Adipocyte (in vitro differentiated cells): Measurements from ENCODE around the gene LINC01488.
A peak's percentile ranks its signal among the peaks of the same experiment; 100 is the strongest.

Experiments used
- DNase-seq: peaks from one replicate; pipeline ENCODE4 v3.0.0-alpha.2; 2015; ENCODE audit warnings: low read depth
- H3K27me3 ChIP-seq: replicated peaks from 2 replicates; pipeline ENCODE4 v1.7.0; 2013; ENCODE audit warnings: mild to moderate bottlenecking, low read length, moderate library complexity; ENCODE audit not compliant: control insufficient read depth, insufficient read depth
- H3K36me3 ChIP-seq: 2 replicates; pipeline ENCODE4 v1.7.0; 2013; ENCODE audit warnings: low read length, mild to moderate bottlenecking, moderate library complexity; ENCODE audit not compliant: control insufficient read depth, insufficient read depth, severe bottlenecking
- H3K4me1 ChIP-seq: 2 replicates; pipeline ENCODE4 v1.7.0; 2013; ENCODE audit warnings: mild to moderate bottlenecking, low read length, moderate library complexity; ENCODE audit not compliant: control insufficient read depth, insufficient read depth
- H3K4me3 ChIP-seq: 2 replicates; pipeline ENCODE4 v1.7.0; 2013; ENCODE audit warnings: mild to moderate bottlenecking, low read length, moderate library complexity
- H3K9ac ChIP-seq: 2 replicates; pipeline ENCODE4 v1.7.0; 2013; ENCODE audit warnings: mild to moderate bottlenecking, low read length, moderate library complexity
- H3K9me3 ChIP-seq: 2 replicates; pipeline ENCODE4 v1.7.0; 2013; ENCODE audit warnings: mild to moderate bottlenecking, low read length, moderate library complexity; ENCODE audit not compliant: control insufficient read depth

LINC01488 gene

GRCh38 chr11:69492201-69492991 is 10.9 kb downstream of the LINC01488 start:
- Histone ChIP-seq H3K27me3 (no peaks in the 10 kb centered on the region), H3K4me1 (peaks cover 8% of the 10 kb centered on the region)
- no peak for DNase-seq

GRCh38 chr11:69493931-69494821 is 12.7 kb downstream of the LINC01488 start:
- Histone ChIP-seq H3K27me3 (no peaks in the 10 kb centered on the region), H3K4me1 (peaks cover 13% of the 10 kb centered on the region), H3K4me3 (no peak overlapping the region), H3K9me3 (no peaks in the 10 kb centered on the region), H3K36me3 (no peaks in the 10 kb centered on the region), H3K9ac (no peak overlapping the region)
- DNase-seq: no peak

More at GRCh38 chr11:69492201-69492991, 10.9 kb downstream of the LINC01488 start:
- Histone ChIP-seq H3K9ac (no peak overlapping the region), H3K36me3 (no peaks in the 10 kb centered on the region), H3K4me3 (no peak overlapping the region), H3K9me3 (no peaks in the 10 kb centered on the region)

GRCh38 chr11:69494851-69495250 is 13.4 kb downstream of the LINC01488 start:
- DNase-seq: no peak
- Histone ChIP-seq H3K27me3 (no peaks in the 10 kb centered on the region), H3K4me3 (no peak overlapping the region), H3K9ac (no peak overlapping the region), H3K36me3 (no peaks in the 10 kb centered on the region), H3K9me3 (no peaks in the 10 kb centered on the region), H3K4me1 (peaks cover 13% of the 10 kb centered on the region)

DNA sequence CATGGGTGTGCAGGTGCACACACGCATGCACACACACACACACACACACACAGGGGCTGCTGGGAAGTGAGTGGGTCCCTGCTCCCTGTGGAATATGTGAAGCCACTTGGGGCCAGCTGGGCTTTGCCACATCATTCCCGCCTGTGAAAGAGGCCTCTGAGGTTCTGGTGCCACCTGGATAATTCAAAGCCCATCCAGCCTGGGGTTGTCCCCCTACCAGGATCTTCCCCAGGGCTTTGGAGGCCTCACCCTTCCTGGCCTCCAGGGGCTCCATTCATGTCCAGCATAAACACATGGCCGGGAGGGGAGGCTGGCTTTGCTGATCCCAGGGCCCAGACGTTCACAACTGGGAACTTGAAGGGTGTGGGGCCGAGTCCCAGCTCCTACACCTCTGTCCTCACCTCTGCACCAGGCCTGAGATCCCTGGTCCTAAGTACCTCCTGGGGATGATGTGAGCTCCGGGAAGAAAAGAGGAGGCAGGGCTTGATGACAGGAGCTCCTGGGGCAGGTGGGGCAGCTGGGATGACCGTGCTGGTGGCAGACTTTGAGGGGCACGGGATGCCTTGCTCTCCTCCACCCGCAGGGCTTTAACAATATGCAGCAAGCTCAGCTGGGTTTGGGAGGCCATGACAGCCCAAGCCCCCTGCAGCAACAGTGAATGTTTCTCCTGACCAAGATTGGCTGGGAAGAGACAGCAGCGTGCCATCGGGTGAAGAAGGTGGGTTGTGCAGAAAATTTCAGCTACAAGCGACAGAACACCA is 14.2 kb downstream of the LINC01488 start:
- no peaks in the 10 kb centered on the region for H3K9me3 ChIP-seq
- no peak overlapping the region for H3K4me3 ChIP-seq
- H3K9ac ChIP-seq: no peak overlapping the region
- no peaks in the 10 kb centered on the region for H3K27me3 ChIP-seq
- H3K4me1 ChIP-seq: peaks cover 13% of the 10 kb centered on the region
- no peak for DNase-seq
- H3K36me3 ChIP-seq: no peaks in the 10 kb centered on the region

DNA sequence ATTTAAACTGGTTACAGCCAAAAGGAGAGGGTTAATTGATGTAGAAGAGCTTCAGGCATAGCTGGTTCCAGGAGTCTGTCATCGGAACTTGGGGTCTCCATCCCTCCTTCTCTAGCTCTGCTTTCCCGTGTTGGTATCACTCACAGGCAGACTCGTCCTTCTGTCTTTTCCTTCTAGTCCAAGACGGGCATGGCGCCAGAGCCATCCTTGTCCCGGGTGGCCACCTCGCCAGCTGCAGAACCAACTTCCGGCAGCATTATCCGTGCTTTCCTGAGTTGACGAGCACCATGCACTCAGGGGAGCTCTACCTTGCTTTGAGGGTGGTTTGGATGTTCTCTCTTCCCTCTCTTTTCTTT is 14.7 kb downstream of the LINC01488 start:
- Histone ChIP-seq H3K9me3 (no peaks in the 10 kb centered on the region), H3K4me3 (no peak overlapping the region), H3K36me3 (no peaks in the 10 kb centered on the region), H3K4me1 (peaks cover 13% of the 10 kb centered on the region), H3K9ac (no peak overlapping the region), H3K27me3 (no peaks in the 10 kb centered on the region)
- no peak for DNase-seq

GRCh38 chr11:69496631-69497220 is 15.3 kb downstream of the LINC01488 start:
- DNase-seq: no peak
- H3K9me3 ChIP-seq: no peaks in the 10 kb centered on the region
- no peaks in the 10 kb centered on the region for H3K36me3 ChIP-seq
- H3K4me1 ChIP-seq: peaks cover 13% of the 10 kb centered on the region
- peak overlapping the region; percentile 53 for H3K4me3 ChIP-seq
- no peaks in the 10 kb centered on the region for H3K27me3 ChIP-seq
- peak overlapping the region; percentile 59 for H3K9ac ChIP-seq

DNA sequence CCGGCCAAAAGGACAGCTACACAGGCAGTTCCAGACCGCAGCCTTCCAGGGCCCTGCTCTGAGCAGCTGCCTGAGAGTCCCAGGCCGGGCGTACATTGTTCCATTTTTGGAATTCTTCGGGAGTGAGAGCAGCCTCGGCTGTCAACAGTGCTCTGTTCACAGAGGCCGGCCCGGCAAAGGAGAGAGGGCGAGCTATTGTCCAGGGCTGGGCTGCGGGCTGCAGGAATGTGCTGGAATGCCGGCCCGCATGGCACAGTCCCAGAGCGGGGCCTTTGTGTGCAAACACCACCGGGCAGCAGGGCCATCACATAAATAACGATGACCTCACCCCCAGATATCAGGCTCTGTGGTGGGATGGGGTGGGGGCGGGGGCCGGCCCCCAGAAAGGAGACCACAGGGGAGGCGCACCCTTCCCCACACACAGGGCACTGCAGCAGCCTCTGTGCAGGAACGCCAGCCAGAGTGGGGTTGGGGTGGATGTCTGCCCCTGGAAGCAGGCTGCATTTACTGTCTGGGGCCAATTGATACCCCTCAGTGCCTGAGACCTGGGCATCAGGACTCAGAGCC is 15.8 kb downstream of the LINC01488 start:
- no peaks in the 10 kb centered on the region for H3K27me3 ChIP-seq
- no peak overlapping the region for H3K9ac ChIP-seq
- DNase-seq: peak; percentile 97
- peaks cover 13% of the 10 kb centered on the region for H3K4me1 ChIP-seq
- no peaks in the 10 kb centered on the region for H3K9me3 ChIP-seq
- no peaks in the 10 kb centered on the region for H3K36me3 ChIP-seq
- no peak overlapping the region for H3K4me3 ChIP-seq

GRCh38 chr11:69498614-69499175 is 17.2 kb downstream of the LINC01488 start:
- no peak for DNase-seq
- Histone ChIP-seq H3K36me3 (no peaks in the 10 kb centered on the region), H3K27me3 (no peaks in the 10 kb centered on the region), H3K4me3 (no peak overlapping the region), H3K9me3 (no peaks in the 10 kb centered on the region), H3K9ac (no peak overlapping the region), H3K4me1 (peaks cover 13% of the 10 kb centered on the region)

GRCh38 chr11:69499186-69499917 is 17.9 kb downstream of the LINC01488 start:
- Histone ChIP-seq H3K4me3 (no peak overlapping the region), H3K9me3 (no peaks in the 10 kb centered on the region), H3K36me3 (no peaks in the 10 kb centered on the region), H3K9ac (no peak overlapping the region), H3K4me1 (peaks cover 13% of the 10 kb centered on the region), H3K27me3 (no peaks in the 10 kb centered on the region)
- DNase-seq: no peak

DNA sequence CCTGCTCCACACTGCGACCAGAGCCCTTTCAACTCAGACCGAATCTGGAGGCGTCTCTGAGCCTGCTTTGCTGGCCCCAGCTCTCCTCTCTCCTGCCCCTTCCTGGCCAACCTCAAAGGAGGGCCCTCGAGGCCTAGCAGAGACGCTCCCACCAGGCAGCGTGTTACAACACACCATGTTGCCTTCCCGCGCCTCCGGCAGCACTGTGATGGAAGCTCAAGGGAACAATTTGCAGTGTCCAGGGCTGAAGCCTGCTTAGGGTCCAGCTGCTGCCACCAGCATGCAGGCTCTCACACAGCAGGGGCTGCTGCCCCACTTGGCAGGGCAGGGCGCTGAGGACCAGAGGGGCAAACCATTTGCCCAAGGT is 18.4 kb downstream of the LINC01488 start:
- H3K9me3 ChIP-seq: no peaks in the 10 kb centered on the region
- no peak overlapping the region for H3K9ac ChIP-seq
- no peaks in the 10 kb centered on the region for H3K36me3 ChIP-seq
- H3K4me1 ChIP-seq: peaks cover 13% of the 10 kb centered on the region
- peaks cover 2% of the 10 kb centered on the region for H3K27me3 ChIP-seq
- no peak for DNase-seq
- no peak overlapping the region for H3K4me3 ChIP-seq
